Hepatocyte (in vitro differentiated cells): ENCODE data around the gene RCHY1. TPM values are rescaled to one million over a fixed set of nuclear protein-coding genes. Genes with fewer than 3 reads are reported as not detected.

ENCODE experiments used
- DNase-seq: peaks from one replicate; pipeline ENCODE4 v3.0.0-alpha.2; 2016; ENCODE audit warnings: low spot score
- H2AFZ ChIP-seq: fragments of 200-600 bp; sonication (generic); 2 replicates; pipeline ENCODE4 v1.6.0; 2016; ENCODE audit warnings: antibody characterized with exemption, mild to moderate bottlenecking
- H3K27ac ChIP-seq: fragments of 200-600 bp; sonication (generic); 2 replicates; pipeline ENCODE4 v1.5.1; 2016; ENCODE audit warnings: mild to moderate bottlenecking
- H3K27me3 ChIP-seq: fragments of 200-600 bp; sonication (generic); 2 replicates; pipeline ENCODE4 v1.6.1; 2016
- H3K36me3 ChIP-seq: fragments of 200-600 bp; sonication (generic); replicated peaks from 2 replicates; pipeline ENCODE4 v1.5.1; 2016; ENCODE audit warnings: low read depth; ENCODE audit not compliant: insufficient read depth
- H3K4me1 ChIP-seq: fragments of 200-600 bp; sonication (generic); 2 replicates; pipeline ENCODE4 v1.5.1; 2016; ENCODE audit warnings: mild to moderate bottlenecking, moderate library complexity; ENCODE audit not compliant: insufficient read depth
- H3K4me2 ChIP-seq: fragments of 200-600 bp; sonication (generic); 2 replicates; pipeline ENCODE4 v1.6.0; 2016
- H3K4me3 ChIP-seq: fragments of 200-600 bp; sonication (generic); 2 replicates; pipeline ENCODE4 v1.5.1; 2016; ENCODE audit warnings: mild to moderate bottlenecking
- H3K79me2 ChIP-seq: fragments of 200-600 bp; sonication (generic); 2 replicates; pipeline ENCODE4 v1.6.0; 2017; ENCODE audit warnings: mild to moderate bottlenecking
- H3K9me2 ChIP-seq: fragments of 200-600 bp; sonication (generic); replicated peaks from 2 replicates; pipeline ENCODE4 v1.6.0; 2017; ENCODE audit warnings: mild to moderate bottlenecking; ENCODE audit not compliant: insufficient read depth
- H3K9me3 ChIP-seq: fragments of 200-600 bp; sonication (generic); 2 replicates; pipeline ENCODE4 v1.5.1; 2016; ENCODE audit warnings: low read depth, mild to moderate bottlenecking
- H4K20me1 ChIP-seq: fragments of 200-600 bp; sonication (generic); 2 replicates; pipeline ENCODE4 v1.6.0; 2016; ENCODE audit warnings: mild to moderate bottlenecking; ENCODE audit not compliant: insufficient read depth, poor library complexity, severe bottlenecking
- CTCF ChIP-seq: fragments of 200-600 bp; sonication (generic); IDR thresholded peaks from 2 replicates; pipeline ENCODE4 v1.5.1; 2016; ENCODE audit warnings: antibody characterized with exemption, mild to moderate bottlenecking; ENCODE audit not compliant: poor library complexity
- EZH2 ChIP-seq: fragments of 200-600 bp; sonication (generic); IDR thresholded peaks from 2 replicates; pipeline ENCODE4 v1.6.1; 2016; ENCODE audit warnings: antibody characterized with exemption, mild to moderate bottlenecking, borderline replicate concordance
- EZH2phosphoT487 ChIP-seq: fragments of 200-600 bp; sonication (generic); IDR thresholded peaks from one replicate; pipeline ENCODE4 v1.6.1; 2018; ENCODE audit warnings: antibody characterized with exemption, mild to moderate bottlenecking, low read depth, moderate library complexity; ENCODE audit not compliant: unreplicated experiment, severe bottlenecking
- WGBS: methylation state at CpG from one replicate; pipeline ENCODE4 v1.1.6; 2016; ENCODE audit warnings: low lambda C conversion rate; ENCODE audit errors: missing lambda C conversion rate; 5-methylcytosine and 5-hydroxymethylcytosine counted together
- polyA plus RNA-seq: library from polyadenylated mRNA; unstranded; fragments of >200 nt; fragmentation: Nextera tagmentation; extraction: Ambion mirVana; gene quantifications from 2 replicates; pipeline ENCODE4 v1.2.1, GENCODE V29; 2016
- total RNA-seq: library from RNA; depleted of rRNA; stranded (reverse); fragments of >200 nt; gene quantifications from 2 replicates; pipeline ENCODE4 v1.2.3, GENCODE V29; 2014

RCHY1 gene
- total and polyA plus RNA-seq, 2 experiments from 2014 or later = 29.1 to 43.3 TPM

- Histone ChIP-seq H3K4me1 (no peaks in the 10 kb centered on the region), H3K9me3 (no peaks in the 10 kb centered on the region), H3K27me3 (no peaks in the 10 kb centered on the region), H3K4me3 (no peak overlapping the region), H3K36me3 (no peaks in the 10 kb centered on the region), H4K20me1 (no peaks in the 10 kb centered on the region), H3K9me2 (no peaks in the 10 kb centered on the region), H2AFZ (no peak overlapping the region), H3K79me2 (no peaks in the 10 kb centered on the region), H3K4me2 (no peak overlapping the region), H3K27ac (no peak overlapping the region)
- TF ChIP-seq EZH2phosphoT487 (no peak), CTCF (peak; percentile 29)
- DNase-seq = peak; percentile 19
Observed at GRCh38 chr4:75432683-75433082, 81.5 kb downstream of the RCHY1 start.

GRCh38 chr4:75429208-75429607 is 85.0 kb downstream of the RCHY1 start:
- Histone ChIP-seq H3K27ac (no peak overlapping the region), H3K9me2 (no peaks in the 10 kb centered on the region), H3K79me2 (no peaks in the 10 kb centered on the region), H3K9me3 (no peaks in the 10 kb centered on the region), H2AFZ (no peak overlapping the region), H3K4me3 (no peak overlapping the region), H4K20me1 (no peaks in the 10 kb centered on the region), H3K4me2 (no peak overlapping the region), H3K36me3 (no peaks in the 10 kb centered on the region), H3K4me1 (no peaks in the 10 kb centered on the region), H3K27me3 (no peaks in the 10 kb centered on the region)
- TF ChIP-seq EZH2 = no peak
- no peak for TF ChIP-seq EZH2phosphoT487
- no peak for TF ChIP-seq CTCF
- WGBS = 53% methylated on average over 1 of the region's 1 CpG
- no peak for DNase-seq

Other genes with a start within 250 kb of the RCHY1 start
- 19.1 and 20.1 TPM in 2 replicates for gene THAP6, start 70 bp upstream of the RCHY1 start, total RNA-seq
- gene THAP6, start 70 bp upstream of the RCHY1 start, polyA plus RNA-seq = 11.8 and 13.6 TPM in 2 replicates
- gene ODAPH, start 41.7 kb upstream of the RCHY1 start, total RNA-seq = 0.48 and 0.60 TPM in 2 replicates
- gene ODAPH, start 41.7 kb upstream of the RCHY1 start, polyA plus RNA-seq = 3.2 and 5.8 TPM in 2 replicates
- gene CDKL2, start 116.1 kb upstream of the RCHY1 start, total RNA-seq = 0.20 and 0.83 TPM in 2 replicates
- 0.64 and 1.9 TPM in 2 replicates for gene CDKL2, start 116.1 kb upstream of the RCHY1 start, polyA plus RNA-seq
- 176 and 181 TPM in 2 replicates for gene G3BP2, start 159.0 kb upstream of the RCHY1 start, total RNA-seq
- gene G3BP2, start 159.0 kb upstream of the RCHY1 start, polyA plus RNA-seq = 85.2 and 86.0 TPM in 2 replicates
- gene USO1, start 210.2 kb upstream of the RCHY1 start, total RNA-seq = 113 and 116 TPM in 2 replicates
- 50.4 and 58.3 TPM in 2 replicates for gene USO1, start 210.2 kb upstream of the RCHY1 start, polyA plus RNA-seq